Measurements from ENCODE around the gene TBC1D20.
"Not testable (repeated sequence)": the region's sequence is repeated elsewhere in the genome, so short reads cannot be mapped to it uniquely, and the experiment has no call there.

Gene TBC1D20

GRCh38 chr20:402898-403581 lies 59.3 kb downstream of the TBC1D20 start:
- DNase-seq (ENCODE audit: low spot score) = peak; percentile 38

DNA sequence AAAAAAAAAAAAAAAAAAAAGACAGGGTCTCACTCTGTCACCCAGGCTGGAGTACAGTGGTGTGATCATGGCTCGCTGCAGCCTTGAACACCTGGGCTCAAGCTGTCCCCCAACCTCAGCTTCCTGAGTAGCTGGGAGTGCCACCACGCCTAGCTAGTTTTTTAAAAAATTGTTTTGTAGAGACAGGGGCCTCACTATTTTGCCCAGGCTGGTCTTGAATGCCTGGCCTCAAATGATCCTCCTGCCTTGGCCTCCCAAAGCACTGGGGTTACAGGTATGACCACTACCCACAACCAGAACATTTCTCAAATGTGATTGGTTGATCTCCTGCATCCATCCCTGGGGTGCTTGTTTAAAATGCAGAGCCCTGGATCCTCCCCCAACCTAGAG lies 59.8 kb downstream of the TBC1D20 start:
- no peak for DNase-seq (ENCODE audit: low spot score)

GRCh38 chr20:401682-402495 lies 60.4 kb downstream of the TBC1D20 start:
- no peak for DNase-seq (ENCODE audit: low spot score)

DNA sequence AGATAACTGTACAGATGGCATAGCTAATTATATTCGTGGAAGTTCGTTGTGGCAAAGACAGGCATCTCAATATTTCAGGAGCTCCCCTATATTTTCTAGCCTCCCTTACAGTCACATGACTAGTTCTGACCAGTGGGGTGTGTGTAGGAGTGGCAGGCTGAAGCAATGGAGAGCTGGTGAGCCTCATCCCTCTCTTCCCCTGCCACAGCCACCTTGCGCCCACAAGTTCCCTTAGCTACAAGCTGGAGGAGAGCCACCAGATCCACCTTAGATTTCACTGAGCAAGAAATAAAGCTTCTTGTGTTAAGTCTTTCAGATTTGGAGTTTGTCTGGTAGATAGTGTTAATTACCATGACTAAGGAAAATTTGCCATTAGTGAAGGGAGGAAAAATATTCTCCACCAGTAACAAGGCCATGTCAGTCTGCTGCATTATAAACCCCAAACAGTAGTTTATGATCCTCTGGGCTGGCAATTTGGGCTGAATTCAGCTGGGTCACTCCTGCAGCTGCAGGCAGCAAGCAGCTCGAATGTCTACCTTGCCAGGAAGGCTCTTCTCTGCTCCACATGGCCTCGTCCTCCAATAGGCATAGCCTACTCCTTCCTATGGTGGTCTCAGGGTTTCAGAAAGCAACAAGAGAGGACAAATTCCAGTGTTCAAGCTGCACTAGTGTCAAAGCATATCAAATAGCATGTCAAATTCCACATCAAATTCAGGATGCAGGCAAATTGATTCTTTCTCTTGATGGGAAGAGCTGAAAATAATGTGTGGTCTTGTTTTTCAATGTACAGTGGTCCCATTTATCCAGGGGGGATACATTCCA lies 61.7 kb downstream of the TBC1D20 start:
- no peak for DNase-seq (ENCODE audit: low spot score)

DNA sequence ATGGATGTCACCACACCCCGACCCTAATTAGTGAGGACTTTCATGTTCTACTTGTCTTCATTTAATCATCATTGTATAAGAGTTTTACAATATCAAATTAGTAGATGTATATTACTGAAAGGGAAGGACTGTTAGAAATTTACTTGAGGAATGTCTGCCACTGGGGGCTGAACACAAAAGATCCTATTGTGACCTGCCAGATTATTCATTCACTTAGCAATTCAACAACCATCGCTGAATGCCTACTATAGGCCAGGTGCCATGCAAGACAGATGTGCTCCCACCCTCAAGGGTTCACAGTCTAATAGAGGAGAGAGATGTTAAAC lies 62.2 kb downstream of the TBC1D20 start:
- no peak for DNase-seq (ENCODE audit: low spot score)

DNA sequence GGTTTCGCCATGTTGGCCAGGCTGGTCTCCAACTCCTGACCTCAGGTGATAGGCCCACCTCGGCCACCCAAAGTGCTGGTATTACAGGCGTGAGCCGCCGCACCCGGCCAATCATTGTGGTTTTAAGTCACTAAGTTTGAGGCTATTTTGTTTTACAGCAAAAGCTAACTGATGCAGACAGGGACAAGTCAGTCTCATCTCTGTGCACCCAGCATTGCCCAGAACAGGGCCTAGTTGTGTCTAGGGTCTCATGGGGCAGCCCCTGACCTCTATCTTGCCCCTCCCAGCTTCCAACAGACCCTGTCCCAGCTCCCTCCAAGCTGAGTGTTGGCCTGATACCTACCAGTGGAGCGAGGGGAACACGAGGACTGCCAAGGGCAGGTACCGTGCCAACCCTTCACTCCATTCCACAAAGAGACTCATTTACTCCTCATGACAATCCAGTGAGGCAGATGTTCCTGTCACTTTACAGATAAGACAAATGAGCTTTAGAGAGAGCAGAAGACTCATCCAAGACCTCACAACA lies 63.1 kb downstream of the TBC1D20 start:
- no peak for DNase-seq (ENCODE audit: low spot score)

DNA sequence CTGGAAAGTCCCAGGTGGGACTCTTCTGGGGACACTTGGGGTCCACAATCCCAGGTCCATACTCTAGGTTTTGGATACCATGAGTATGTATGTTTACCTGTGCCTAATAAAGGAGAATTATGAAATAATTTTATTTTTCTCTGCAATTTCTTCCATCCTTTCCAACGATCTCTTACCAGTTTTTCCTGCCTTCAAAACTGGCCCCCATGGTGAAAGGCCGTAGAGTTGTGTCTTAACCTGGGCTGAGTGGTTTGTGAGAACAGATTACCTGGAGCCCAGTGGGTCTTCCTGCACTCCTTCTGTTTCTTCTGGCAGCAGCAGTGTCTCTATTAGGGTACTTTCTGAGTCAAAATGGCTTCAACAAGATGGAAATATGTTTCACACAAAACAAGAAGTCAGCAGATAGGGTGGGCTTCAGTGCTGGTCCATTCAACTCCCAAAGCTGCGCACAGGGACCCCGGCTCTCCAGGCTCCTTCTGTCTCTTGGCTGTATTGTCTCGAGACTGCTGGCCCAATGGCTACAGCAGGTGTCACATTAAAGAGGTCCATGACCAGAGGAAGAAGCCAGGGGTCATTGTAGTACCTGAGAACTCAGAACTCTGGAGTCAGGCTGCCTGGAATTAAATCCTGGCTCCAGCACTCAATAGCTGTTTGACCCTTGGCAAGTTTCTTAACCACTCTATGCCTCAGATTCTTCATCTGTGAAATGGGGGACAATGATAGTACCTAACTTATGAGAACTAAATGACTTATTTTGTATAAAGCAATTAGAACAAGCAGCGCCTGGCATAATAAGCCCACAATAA lies 64.7 kb downstream of the TBC1D20 start:
- no peak for DNase-seq (ENCODE audit: low spot score)

GRCh38 chr20:396619-397431 lies 65.5 kb downstream of the TBC1D20 start:
- no peak for DNase-seq (ENCODE audit: low spot score)

GRCh38 chr20:396252-396618 lies 66.1 kb downstream of the TBC1D20 start:
- DNase-seq (ENCODE audit: low spot score) = no peak

- DNase-seq (ENCODE audit: low spot score) = not testable (repeated sequence)
Observed at GRCh38 chr20:393296-393695, 69.0 kb downstream of the TBC1D20 start.

- DNase-seq (ENCODE audit: low spot score) = no peak
Observed at GRCh38 chr20:391041-391711, 71.2 kb downstream of the TBC1D20 start.

DNA sequence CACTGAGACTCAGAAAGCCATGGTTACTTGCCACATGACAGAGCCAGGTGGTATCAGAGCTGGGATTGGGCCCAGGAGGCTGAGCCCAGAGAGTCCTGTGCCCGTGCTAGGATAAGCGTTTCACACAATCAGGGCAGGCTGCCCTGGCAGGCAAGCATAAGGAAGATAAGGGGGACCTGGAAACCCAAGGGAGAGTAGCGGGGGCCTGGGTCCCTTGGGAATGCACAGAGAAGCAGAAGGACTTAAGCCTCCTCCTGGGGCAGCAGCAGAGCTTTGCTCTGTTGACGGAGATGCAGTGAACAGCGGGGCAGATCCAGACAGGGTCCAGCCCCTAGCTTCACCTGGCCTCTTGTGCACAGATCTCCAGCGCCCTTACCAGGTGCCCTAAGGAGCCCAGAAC lies 73.1 kb downstream of the TBC1D20 start:
- no peak for DNase-seq (ENCODE audit: low spot score)

GRCh38 chr20:388034-388994 lies 74.0 kb downstream of the TBC1D20 start:
- DNase-seq (ENCODE audit: low spot score) = no peak

- DNase-seq (ENCODE audit: low spot score) = no peak
Observed at GRCh38 chr20:387520-387919, 74.8 kb downstream of the TBC1D20 start.

- DNase-seq (ENCODE audit: low spot score) = not testable (repeated sequence)
Observed at GRCh38 chr20:386634-387033, 75.7 kb downstream of the TBC1D20 start.
